Hypothalamus (tissue), 51 donors: Measurements from ENCODE around the gene CSAG2.
"Not testable (repeated sequence)": the region's sequence is repeated elsewhere in the genome, so short reads cannot be mapped to it uniquely, and the experiment has no call there.

Experiments used
- DNase-seq, 51 donors: peaks; one replicate each; lab custom pipeline; 2025; lab: John Stamatoyannopoulos, UW

The CSAG2 gene, protein sequence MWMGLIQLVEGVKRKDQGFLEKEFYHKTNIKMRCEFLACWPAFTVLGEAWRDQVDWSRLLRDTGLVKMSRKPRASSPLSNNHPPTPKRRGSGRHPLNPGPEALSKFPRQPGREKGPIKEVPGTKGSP

DNA sequence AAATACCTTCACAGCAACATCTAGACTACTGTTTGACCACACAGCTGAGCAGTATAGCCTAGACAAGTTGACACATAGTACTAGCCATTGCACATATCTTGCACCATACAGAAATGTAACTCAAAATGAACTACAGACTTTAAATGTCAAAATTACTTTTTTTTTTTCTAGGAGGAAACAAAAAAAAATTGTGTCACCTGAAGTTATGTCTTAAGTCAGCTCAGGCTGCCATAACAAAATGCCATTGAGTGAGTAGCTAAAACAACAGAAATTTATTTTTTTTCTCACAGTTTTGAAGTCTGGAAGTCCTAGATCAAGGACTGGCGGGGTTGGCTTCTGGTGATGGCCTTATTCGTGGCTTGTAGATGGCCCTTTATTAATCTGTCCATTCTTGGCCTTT, at the start of gene CSAG2:
Gene CSAG2 (minus strand): TSS at position 101 of the 400 bp plus-strand sequence. CDS start 161 bp downstream, outside the sequence.
- not testable (repeated sequence) for DNase-seq

DNA sequence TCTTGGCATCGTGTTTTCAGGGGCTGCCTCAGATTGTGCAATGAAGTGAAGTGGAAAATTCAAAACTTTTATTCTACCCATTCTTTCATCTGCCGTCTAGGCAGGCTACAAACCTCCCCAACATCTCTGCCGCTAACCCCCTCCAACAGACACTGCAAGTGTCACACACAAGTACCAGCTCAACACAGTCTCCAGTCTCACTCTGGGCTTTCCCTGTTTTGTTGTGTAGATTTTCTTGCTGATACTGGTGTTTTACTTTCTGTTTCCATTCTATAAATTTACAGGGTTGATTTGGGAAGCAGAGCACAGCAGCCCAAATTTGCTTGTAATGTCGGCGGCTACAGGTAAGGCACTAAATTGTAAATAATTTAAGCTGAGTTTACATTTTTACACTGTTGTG, 45.8 kb upstream of the CSAG2 start:
- not testable (repeated sequence) for DNase-seq

DNA sequence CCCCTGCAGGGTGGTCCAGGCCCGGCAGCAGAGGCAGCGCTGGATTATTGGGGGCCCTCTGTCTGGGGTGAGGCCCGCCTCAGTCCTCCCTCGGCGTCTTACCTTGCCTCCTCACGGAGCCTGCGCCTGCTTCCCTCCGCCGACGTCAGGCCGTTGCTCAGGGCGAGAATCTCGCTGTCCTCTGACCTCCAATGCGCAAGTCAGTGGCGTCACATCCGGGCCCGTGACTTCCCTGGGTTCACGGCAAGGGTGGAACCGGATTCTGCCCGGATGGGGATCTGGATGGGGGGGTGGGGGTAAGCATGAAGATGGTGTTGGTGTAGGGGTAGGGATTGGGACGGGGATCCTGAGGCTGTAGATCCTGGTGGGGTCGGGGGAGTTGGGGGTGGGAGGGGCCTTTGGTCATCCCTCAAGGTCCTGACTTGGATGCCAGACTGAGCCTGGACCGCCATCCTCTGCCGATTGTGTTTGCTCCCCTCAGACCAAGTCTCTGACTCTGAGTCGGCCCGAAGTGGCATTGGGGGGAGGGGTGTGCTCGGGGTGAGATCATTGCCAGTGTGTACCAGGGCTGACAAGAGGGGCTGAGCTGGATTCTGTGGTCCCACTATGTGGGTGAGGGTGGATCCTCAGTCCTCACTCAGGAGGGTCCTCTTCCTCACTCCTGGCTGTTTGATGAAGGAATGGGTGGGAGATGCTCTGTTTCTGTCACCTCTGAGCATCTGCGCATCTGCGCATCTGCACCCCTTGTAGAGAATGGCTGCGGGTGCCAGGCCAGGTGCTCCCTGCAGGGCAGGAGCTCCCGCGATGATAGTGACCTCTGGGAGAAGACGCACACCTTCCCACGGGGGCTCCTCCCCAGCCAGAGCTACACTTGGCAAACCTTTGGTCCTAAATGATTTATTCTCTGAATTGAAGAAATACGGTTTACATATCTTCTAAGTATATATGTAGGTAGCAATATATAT, 44.9 kb upstream of the CSAG2 start, which contains the start of gene MAGEA2:
Gene MAGEA2 (minus strand): TSS at position 157 of the 965 bp plus-strand sequence. CDS start 2,479 bp downstream, outside the sequence.
- not testable (repeated sequence) for DNase-seq

DNA sequence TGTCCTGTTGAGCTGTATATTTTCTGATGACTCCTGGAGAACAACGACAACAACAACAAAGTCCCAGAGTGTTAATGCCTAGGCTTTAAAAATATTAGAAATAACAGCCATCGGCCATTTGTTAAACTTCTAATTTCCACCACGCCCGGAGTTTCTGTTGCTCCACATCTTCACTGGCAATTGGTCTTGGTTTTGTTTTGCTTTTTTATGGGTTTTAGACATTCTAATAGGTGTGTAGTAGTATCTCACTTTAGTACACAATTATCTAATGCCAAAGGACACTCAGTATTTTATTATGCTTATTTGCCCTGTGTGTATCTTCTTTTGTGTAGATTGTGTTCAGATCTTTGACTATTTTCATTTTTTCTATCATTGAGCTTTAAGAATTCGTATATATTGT, 29.5 kb upstream of the CSAG2 start:
- no peak for DNase-seq

DNA sequence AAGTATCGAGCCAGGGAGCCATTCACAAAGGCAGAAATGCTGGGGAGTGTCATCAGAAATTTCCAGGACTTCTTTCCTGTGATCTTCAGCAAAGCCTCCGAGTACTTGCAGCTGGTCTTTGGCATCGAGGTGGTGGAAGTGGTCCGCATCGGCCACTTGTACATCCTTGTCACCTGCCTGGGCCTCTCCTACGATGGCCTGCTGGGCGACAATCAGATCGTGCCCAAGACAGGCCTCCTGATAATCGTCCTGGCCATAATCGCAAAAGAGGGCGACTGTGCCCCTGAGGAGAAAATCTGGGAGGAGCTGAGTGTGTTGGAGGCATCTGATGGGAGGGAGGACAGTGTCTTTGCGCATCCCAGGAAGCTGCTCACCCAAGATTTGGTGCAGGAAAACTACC, 27.5 kb upstream of the CSAG2 start:
- not testable (repeated sequence) for DNase-seq

DNA sequence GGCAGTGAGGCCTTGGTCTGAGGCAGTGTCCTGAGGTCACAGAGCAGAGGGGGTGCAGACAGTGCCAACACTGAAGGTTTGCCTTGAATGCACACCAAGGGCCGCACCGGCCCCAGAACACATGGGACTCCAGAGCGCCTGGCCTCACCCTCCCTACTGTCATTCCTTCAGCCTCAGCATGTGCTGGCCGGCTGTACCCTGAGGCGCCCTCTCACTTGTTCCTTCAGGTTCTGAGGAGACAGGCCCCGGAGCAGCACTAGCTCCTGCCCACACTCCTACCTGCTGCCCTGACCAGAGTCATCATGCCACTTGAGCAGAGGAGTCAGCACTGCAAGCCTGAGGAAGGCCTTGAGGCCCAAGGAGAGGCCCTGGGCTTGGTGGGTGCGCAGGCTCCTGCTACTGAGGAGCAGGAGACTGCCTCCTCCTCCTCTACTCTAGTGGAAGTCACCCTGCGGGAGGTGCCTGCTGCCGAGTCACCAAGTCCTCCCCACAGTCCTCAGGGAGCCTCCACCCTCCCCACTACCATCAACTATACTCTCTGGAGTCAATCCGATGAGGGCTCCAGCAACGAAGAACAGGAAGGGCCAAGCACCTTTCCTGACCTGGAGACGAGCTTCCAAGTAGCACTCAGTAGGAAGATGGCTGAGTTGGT, 26.9 kb upstream of the CSAG2 start:
- no peak for DNase-seq

DNA sequence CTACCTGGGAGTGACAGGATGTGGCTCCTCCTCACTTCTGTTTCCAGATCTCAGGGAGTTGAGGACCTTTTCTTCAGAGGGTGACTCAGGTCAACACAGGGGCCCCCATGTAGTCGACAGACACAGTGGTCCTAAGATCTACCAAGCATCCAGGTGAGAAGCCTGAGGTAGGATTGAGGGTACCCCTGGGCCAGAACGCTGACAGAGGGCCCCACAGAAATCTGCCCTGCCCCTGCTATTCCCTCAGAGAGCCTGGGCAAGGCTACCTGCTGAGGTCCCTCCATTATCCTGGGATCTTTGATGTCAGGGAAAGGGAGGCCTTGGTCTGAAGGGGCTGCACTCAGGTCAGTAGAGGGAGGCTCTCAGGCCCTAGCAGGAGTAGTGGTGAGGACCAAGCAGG, 26.0 kb upstream of the CSAG2 start:
- no peak for DNase-seq

DNA sequence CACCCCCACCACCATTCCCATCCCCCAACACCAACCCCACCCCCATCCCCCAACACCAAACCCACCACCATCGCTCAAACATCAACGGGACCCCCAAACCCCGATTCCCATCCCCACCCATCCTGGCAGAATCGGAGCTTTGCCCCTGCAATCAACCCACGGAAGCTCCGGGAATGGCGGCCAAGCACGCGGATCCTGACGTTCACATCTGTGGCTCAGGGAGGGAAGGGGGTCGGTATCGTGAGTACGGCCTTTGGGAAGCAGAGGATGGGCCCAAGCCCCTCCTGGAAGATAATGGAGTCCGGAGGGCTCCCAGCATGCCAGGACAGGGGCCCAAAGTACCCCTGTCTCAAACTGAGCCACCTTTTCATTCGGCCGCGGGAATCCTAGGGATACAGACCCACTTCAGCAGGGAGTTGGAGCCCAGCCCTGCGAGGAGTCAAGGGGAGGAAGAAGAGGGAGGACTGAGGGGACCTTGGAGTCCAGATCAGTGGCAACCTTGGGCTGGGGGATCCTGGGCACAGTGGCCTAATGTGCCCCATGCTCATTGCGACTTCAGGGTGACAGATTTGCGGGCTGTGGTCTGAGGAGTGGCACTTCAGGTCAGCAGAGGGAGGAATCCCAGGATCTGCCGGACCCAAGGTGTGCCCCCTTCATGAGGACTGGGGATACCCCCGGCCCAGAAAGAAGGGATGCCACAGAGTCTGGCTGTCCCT, 25.2 kb upstream of the CSAG2 start:
- not testable (repeated sequence) for DNase-seq

DNA sequence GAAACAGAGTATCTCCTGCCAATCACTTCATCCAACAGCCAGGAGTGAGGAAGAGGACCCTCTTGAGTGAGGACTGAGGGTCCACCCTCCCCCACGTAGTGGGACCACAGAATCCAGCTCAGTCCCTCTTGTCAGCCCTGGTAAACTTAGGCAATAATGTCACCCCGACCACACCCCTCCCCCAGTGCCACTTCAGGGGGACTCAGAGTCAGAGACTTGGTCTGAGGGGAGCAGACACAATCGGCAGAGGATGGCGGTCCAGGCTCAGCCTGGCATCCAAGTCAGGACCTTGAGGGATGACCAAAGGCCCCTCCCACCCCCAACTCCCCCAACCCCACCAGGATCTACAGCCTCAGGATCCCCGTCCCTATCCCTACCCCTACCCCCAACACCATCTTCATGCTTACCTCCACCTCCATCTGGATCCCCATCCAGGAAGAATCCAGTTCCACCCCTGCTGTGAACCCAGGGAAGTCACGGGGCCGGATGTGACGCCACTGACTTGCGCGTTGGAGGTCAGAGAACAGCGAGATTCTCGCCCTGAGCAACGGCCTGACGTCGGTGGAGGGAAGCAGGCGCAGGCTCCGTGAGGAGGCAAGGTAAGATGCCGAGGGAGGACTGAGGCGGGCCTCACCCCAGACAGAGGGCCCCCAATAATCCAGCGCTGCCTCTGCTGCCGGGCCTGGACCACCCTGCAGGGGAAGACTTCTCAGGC, 24.3 kb upstream of the CSAG2 start, which contains the start of the genes CSAG1 and MAGEA12:
Gene CSAG1 (minus strand): TSS at position 461 of the 715 bp plus-strand sequence. CDS start 1,261 bp downstream, outside the sequence.
Gene MAGEA12 (plus strand): TSS at position 497 of the 715 bp plus-strand sequence. CDS start 2,405 bp downstream, outside the sequence.
- DNase-seq = no peak

DNA sequence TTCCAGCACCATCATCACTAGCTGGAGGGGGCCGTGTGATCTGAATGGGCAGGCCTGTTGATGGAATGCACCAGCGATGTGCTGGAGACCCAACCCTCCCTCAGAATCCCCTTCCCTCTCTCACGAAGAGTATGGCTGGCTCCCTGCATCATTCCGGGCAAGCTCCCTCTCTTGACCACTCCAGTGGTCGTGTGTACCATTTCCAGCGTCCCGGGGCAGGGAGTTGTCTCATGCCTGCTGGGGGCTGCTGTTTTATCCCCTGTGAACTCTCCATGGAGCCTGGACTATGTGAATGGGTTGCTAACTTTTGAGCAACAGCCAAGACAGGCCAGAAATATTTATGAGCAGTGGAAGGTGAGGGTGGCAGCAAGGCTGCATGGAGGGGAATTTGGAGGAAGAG, 16.3 kb upstream of the CSAG2 start:
- no peak for DNase-seq

DNA sequence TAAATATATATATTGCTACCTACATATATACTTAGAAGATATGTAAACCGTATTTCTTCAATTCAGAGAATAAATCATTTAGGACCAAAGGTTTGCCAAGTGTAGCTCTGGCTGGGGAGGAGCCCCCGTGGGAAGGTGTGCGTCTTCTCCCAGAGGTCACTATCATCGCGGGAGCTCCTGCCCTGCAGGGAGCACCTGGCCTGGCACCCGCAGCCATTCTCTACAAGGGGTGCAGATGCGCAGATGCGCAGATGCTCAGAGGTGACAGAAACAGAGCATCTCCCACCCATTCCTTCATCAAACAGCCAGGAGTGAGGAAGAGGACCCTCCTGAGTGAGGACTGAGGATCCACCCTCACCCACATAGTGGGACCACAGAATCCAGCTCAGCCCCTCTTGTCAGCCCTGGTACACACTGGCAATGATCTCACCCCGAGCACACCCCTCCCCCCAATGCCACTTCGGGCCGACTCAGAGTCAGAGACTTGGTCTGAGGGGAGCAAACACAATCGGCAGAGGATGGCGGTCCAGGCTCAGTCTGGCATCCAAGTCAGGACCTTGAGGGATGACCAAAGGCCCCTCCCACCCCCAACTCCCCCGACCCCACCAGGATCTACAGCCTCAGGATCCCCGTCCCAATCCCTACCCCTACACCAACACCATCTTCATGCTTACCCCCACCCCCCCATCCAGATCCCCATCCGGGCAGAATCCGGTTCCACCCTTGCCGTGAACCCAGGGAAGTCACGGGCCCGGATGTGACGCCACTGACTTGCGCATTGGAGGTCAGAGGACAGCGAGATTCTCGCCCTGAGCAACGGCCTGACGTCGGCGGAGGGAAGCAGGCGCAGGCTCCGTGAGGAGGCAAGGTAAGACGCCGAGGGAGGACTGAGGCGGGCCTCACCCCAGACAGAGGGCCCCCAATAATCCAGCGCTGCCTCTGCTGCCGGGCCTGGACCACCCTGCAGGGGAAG, 5.0 kb upstream of the CSAG2 start, which contains the start of gene MAGEA2B:
Gene MAGEA2B (plus strand): TSS at position 814 of the 973 bp plus-strand sequence. CDS start 2,479 bp downstream, outside the sequence.
- DNase-seq = not testable (repeated sequence)

DNA sequence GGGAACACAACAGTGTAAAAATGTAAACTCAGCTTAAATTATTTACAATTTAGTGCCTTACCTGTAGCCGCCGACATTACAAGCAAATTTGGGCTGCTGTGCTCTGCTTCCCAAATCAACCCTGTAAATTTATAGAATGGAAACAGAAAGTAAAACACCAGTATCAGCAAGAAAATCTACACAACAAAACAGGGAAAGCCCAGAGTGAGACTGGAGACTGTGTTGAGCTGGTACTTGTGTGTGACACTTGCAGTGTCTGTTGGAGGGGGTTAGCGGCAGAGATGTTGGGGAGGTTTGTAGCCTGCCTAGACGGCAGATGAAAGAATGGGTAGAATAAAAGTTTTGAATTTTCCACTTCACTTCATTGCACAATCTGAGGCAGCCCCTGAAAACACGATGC, 4.1 kb upstream of the CSAG2 start:
- not testable (repeated sequence) for DNase-seq

DNA sequence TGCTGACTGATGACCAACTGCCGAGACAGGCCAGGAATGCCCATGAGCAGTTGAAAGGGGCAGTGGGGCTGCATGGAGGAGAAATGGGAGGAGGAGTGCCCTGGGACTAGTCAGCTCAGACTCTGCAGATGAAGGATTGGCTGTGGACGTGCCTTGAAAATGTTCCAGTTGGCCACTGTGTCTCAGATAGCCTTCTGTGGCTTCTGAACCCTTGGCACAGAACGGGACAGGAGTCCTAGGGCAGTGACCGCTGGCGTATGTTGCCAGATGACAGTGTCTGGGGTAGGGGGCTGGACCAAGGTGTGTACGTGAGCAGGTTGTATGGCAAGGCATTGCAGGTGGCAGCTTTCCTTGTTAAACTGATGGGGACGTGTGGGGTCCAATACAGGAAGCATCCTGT, 2.6 kb downstream of the CSAG2 start:
- DNase-seq = not testable (repeated sequence)

DNA sequence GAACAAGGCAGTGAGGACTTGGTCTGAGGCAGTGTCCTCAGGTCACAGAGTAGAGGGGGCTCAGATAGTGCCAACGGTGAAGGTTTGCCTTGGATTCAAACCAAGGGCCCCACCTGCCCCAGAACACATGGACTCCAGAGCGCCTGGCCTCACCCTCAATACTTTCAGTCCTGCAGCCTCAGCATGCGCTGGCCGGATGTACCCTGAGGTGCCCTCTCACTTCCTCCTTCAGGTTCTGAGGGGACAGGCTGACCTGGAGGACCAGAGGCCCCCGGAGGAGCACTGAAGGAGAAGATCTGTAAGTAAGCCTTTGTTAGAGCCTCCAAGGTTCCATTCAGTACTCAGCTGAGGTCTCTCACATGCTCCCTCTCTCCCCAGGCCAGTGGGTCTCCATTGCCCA, 8.7 kb downstream of the CSAG2 start:
- DNase-seq = not testable (repeated sequence)

DNA sequence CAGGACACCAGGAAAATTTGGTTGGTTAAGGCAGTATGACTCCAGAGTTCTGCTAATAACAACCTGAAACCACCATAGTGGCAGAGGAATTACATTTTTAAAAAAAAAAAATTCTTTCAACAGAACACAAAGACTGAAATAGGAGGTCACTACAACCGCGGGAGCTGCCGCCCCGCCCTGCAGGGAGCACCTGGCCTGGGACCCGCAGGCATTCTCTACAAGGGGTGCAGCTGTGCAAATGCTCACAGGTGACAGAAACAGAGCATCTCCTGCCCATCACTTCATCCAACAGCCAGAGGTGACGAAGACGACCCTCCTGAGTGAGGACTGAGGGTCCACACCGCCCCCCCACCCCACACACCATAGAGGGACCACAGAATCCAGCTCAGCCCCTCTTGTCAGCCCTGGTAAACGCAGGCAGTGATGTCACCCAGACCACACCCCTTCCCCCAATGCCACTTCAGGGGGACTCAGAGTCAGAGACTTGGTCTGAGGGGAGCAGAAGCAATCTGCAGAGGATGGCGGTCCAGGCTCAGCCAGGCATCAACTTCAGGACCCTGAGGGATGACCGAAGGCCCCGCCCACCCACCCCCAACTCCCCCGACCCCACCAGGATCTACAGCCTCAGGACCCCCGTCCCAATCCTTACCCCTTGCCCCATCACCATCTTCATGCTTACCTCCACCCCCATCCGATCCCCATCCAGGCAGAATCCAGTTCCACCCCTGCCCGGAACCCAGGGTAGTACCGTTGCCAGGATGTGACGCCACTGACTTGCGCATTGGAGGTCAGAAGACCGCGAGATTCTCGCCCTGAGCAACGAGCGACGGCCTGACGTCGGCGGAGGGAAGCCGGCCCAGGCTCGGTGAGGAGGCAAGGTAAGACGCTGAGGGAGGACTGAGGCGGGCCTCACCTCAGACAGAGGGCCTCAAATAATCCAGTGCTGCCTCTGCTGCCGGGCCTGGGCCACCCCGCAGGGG, 10.8 kb downstream of the CSAG2 start, which contains the start of gene MAGEA3:
Gene MAGEA3 (plus strand): TSS at position 843 of the 980 bp plus-strand sequence. CDS start 2,039 bp downstream, outside the sequence.
- DNase-seq = not testable (repeated sequence)

DNA sequence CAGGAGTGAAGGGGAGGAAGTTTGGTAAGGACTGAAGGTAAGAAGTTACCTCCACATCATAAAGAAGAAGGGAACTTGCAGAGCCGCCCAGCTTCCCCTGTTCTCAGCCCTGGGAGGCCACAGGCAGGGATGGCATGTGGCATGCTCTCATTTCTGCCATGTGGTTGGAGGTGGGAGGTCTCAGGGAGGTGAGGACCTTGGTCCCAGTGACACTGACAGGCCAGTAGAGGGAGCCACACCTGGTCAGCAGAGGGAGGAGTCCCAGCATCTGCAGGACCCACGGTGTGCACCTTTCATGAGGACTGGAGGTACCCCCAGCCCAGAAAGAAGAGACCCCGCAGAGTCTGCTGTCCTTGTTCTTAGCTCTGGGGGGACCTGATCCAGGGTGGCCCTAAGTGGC, 28.1 kb downstream of the CSAG2 start:
- DNase-seq = not testable (repeated sequence)

DNA sequence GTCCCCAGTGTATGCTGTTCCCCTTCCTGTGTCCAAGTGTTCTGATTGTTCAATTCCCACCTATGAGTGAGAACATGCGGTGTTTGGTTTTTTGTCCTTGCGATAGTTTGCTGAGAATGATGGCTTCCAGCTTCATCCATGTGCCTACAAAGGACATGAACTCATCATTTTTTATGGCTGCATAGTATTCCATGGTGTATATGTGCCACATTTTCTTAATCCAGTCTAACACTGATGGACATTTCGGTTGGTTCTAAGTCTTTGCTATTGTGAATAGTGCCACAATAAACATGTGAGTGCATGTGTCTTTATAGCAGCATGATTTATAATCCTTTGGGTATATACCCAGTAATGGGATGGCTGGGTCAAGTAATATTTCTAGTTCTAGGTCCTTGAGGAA, 34.4 kb downstream of the CSAG2 start:
- not testable (repeated sequence) for DNase-seq
